HL-60 (cell line): Measurements from ENCODE around the gene PUM1.

Experiments
- CTCF ChIP-seq: IDR thresholded peaks from one replicate; pipeline ENCODE4 v1.5.1; 2011; ENCODE audit warnings: low read length, control low read depth, inconsistent platforms; ENCODE audit not compliant: insufficient read depth
- POLR2AphosphoS5 ChIP-seq: IDR thresholded peaks from 2 replicates; pipeline ENCODE4 v1.6.1; 2012; ENCODE audit warnings: low read depth
- TF ChIP-seq, protein P1 (sequence below): IDR thresholded peaks from 2 replicates; pipeline ENCODE4 v1.6.1; 2012; ENCODE audit warnings: low read depth; ENCODE audit not compliant: insufficient replicate concordance

GRCh38 chr1:30891227-30891552 is 174.3 kb downstream of the PUM1 start:
- TF ChIP-seq POLR2AphosphoS5: no peak
- TF ChIP-seq CTCF: no peak
- TF ChIP-seq, protein P1, sequence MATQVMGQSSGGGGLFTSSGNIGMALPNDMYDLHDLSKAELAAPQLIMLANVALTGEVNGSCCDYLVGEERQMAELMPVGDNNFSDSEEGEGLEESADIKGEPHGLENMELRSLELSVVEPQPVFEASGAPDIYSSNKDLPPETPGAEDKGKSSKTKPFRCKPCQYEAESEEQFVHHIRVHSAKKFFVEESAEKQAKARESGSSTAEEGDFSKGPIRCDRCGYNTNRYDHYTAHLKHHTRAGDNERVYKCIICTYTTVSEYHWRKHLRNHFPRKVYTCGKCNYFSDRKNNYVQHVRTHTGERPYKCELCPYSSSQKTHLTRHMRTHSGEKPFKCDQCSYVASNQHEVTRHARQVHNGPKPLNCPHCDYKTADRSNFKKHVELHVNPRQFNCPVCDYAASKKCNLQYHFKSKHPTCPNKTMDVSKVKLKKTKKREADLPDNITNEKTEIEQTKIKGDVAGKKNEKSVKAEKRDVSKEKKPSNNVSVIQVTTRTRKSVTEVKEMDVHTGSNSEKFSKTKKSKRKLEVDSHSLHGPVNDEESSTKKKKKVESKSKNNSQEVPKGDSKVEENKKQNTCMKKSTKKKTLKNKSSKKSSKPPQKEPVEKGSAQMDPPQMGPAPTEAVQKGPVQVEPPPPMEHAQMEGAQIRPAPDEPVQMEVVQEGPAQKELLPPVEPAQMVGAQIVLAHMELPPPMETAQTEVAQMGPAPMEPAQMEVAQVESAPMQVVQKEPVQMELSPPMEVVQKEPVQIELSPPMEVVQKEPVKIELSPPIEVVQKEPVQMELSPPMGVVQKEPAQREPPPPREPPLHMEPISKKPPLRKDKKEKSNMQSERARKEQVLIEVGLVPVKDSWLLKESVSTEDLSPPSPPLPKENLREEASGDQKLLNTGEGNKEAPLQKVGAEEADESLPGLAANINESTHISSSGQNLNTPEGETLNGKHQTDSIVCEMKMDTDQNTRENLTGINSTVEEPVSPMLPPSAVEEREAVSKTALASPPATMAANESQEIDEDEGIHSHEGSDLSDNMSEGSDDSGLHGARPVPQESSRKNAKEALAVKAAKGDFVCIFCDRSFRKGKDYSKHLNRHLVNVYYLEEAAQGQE: no peak
